HepG2 (cell line): ENCODE measurements around the gene MRPS5. TPM values are rescaled to one million over a fixed set of nuclear protein-coding genes. Genes with fewer than 3 reads are reported as not detected.

Experiments
- BRF2 ChIP-seq: sonication (generic); formaldehyde crosslinking; IDR thresholded peaks from 2 replicates; pipeline ENCODE4 v1.8.1; 2022; ENCODE audit warnings: mild to moderate bottlenecking, missing genetic modification reagents
- GPBP1L1 ChIP-seq: sonication (generic); formaldehyde crosslinking; IDR thresholded peaks from 2 replicates; pipeline ENCODE4 v1.5.0; 2020; ENCODE audit warnings: mild to moderate bottlenecking, missing genetic modification reagents
- HNRNPL ChIP-seq: fragments of 200-400 bp; formaldehyde crosslinking; IDR thresholded peaks from 2 replicates; pipeline ENCODE4 v1.6.1; 2017; ENCODE audit warnings: mild to moderate bottlenecking, low read depth, low read length
- HOXD1 ChIP-seq: sonication (generic); formaldehyde crosslinking; IDR thresholded peaks from 2 replicates; pipeline ENCODE4 v1.5.0; 2020; ENCODE audit warnings: missing genetic modification reagents
- MAZ ChIP-seq, 2 experiments: sonication (generic) in 1 of 2; formaldehyde crosslinking in 1 of 2; IDR thresholded peaks; 2 replicates each; pipeline versions ENCODE4 v1.5.0 to v1.6.1; 2012 to 2020; ENCODE audit warnings: low read depth in 2 of 2, mild to moderate bottlenecking in 2 of 2, borderline replicate concordance in 1 of 2, improper control_type of control experiment in 1 of 2, low read length in 1 of 2, missing genetic modification reagents in 1 of 2, moderate library complexity in 1 of 2
- MYNN ChIP-seq: sonication (generic); formaldehyde crosslinking; IDR thresholded peaks from 2 replicates; pipeline ENCODE4 v1.4.0; 2020; ENCODE audit warnings: mild to moderate bottlenecking, low read depth, missing genetic modification reagents
- NFIB ChIP-seq: sonication (generic); formaldehyde crosslinking; IDR thresholded peaks from 2 replicates; pipeline ENCODE4 v1.9.0; 2021; ENCODE audit warnings: missing genetic modification reagents, mild to moderate bottlenecking, borderline replicate concordance
- POLR2G ChIP-seq: fragments of 200-400 bp; formaldehyde crosslinking; IDR thresholded peaks from 2 replicates; pipeline ENCODE4 v1.6.1; 2018; ENCODE audit warnings: mild to moderate bottlenecking, low read depth, low read length, moderate library complexity
- RBFOX2 ChIP-seq: fragments of 200-400 bp; formaldehyde crosslinking; IDR thresholded peaks from 2 replicates; pipeline ENCODE4 v1.6.1; 2017; ENCODE audit warnings: low read depth, mild to moderate bottlenecking, low read length
- RBM22 ChIP-seq: fragments of 200-400 bp; formaldehyde crosslinking; optimal IDR thresholded peaks from 2 replicates; pipeline ENCODE3; 2017; ENCODE audit warnings: mild to moderate bottlenecking, low read length, moderate library complexity
- SAFB2 ChIP-seq: sonication (generic); formaldehyde crosslinking; IDR thresholded peaks from 2 replicates; pipeline ENCODE4 v1.5.1; 2020; ENCODE audit warnings: missing genetic modification reagents, low read depth, mild to moderate bottlenecking, borderline replicate concordance
- ZBTB39 ChIP-seq: sonication (generic); formaldehyde crosslinking; IDR thresholded peaks from 2 replicates; pipeline ENCODE4 v1.5.0; 2020; ENCODE audit warnings: missing genetic modification reagents
- ZFP36L2 ChIP-seq: sonication (generic); formaldehyde crosslinking; IDR thresholded peaks from 2 replicates; pipeline ENCODE4 v1.4.0; 2020; ENCODE audit warnings: missing genetic modification reagents
- ZFP90 ChIP-seq: sonication (generic); formaldehyde crosslinking; IDR thresholded peaks from 2 replicates; pipeline ENCODE4 v1.8.0; 2022; ENCODE audit warnings: missing genetic modification reagents, mild to moderate bottlenecking, inconsistent platforms, borderline replicate concordance
- ZNF513 ChIP-seq: sonication (generic); formaldehyde crosslinking; conservative IDR thresholded peaks from 2 replicates; pipeline ENCODE4 v1.5.0; 2020; ENCODE audit warnings: missing genetic modification reagents
- ZNF652 ChIP-seq: IDR thresholded peaks from 2 replicates; pipeline ENCODE4 v1.6.1; 2016; ENCODE audit warnings: low read depth, borderline replicate concordance
- ZNF691 ChIP-seq: sonication (generic); formaldehyde crosslinking; IDR thresholded peaks from 2 replicates; pipeline ENCODE4 v1.4.0; 2020; ENCODE audit warnings: missing genetic modification reagents, low read depth, mild to moderate bottlenecking, borderline replicate concordance
- ZNF747 ChIP-seq: sonication (generic); formaldehyde crosslinking; IDR thresholded peaks from 2 replicates; pipeline ENCODE4 v1.8.1; 2023; ENCODE audit warnings: missing genetic modification reagents, mild to moderate bottlenecking, borderline replicate concordance
- ZNF839 ChIP-seq: sonication (generic); formaldehyde crosslinking; IDR thresholded peaks from 2 replicates; pipeline ENCODE4 v1.4.0; 2020; ENCODE audit warnings: missing genetic modification reagents, mild to moderate bottlenecking, borderline replicate concordance
- ZXDC ChIP-seq: sonication (generic); formaldehyde crosslinking; IDR thresholded peaks from 2 replicates; pipeline ENCODE4 v1.5.0; 2020; ENCODE audit warnings: mild to moderate bottlenecking, missing genetic modification reagents
- polyA plus RNA-seq, 8 experiments: library from polyadenylated mRNA; depleted of rRNA in 3 of 8; stranded (reverse) in 7 of 8; unstranded in 1 of 8; fragments of >200 nt; fragmentation: Illumina TruSeq in 4 of 8; extraction: Trizol in 4 of 8; gene quantifications; 2 replicates each; pipeline versions ENCODE4 v1.2.1 to v1.2.3, GENCODE V29; 2011 to 2016; ENCODE audit warnings: low read depth in 4 of 8, missing spikeins in 1 of 8, mixed read lengths in 1 of 8; ENCODE audit not compliant: insufficient read depth in 1 of 8
- total RNA-seq, 5 experiments: library from RNA; depleted of rRNA; stranded (reverse); fragments of >200 nt; fragmentation: Illumina TruSeq; extraction: Trizol; gene quantifications; 2 replicates each; pipeline ENCODE4 v1.2.3, GENCODE V29; 2016; ENCODE audit warnings: low read depth in 1 of 5

MRPS5 gene
- total and polyA plus RNA-seq, 2 of the 13 experiments (the other 11 are each of a cell fraction or from before 2014, with no cell fraction given) = 98.8 to 134 TPM

- TF ChIP-seq ZNF691 (CRISPR knock-in tag) (no peak), MYNN (CRISPR knock-in tag) (no peak), HNRNPL (no peak), HOXD1 (no peak), SAFB2 (CRISPR knock-in tag) (no peak), RBM22 (peak; percentile 86), MAZ (IDR thresholded peaks at IDR 0.05; ENCODE audit: borderline replicate concordance, low read depth, low read length) (no peak), MAZ (CRISPR knock-in tag; IDR thresholded peaks at IDR 0.05; ENCODE audit: low read depth) (no peak), POLR2G (no peak), RBFOX2 (no peak), ZNF652 (CRISPR knock-in tag) (no peak), NFIB (CRISPR knock-in tag) (no peak), ZXDC (CRISPR knock-in tag) (no peak), ZFP36L2 (CRISPR knock-in tag) (no peak), ZFP90 (CRISPR knock-in tag) (no peak), GPBP1L1 (CRISPR knock-in tag) (no peak), ZNF513 (no peak), BRF2 (no peak), ZNF839 (CRISPR knock-in tag) (no peak), ZNF747 (CRISPR knock-in tag) (no peak), ZBTB39 (no peak)
Observed at GRCh38 chr2:95115418-95115817, 6.2 kb downstream of the MRPS5 start (continued).
